WTC11 (cell line): ENCODE data around the gene PKP4.

Source experiments
- CTCF ChIP-seq: fragments of 200-600 bp; IDR thresholded peaks from 2 replicates; pipeline ENCODE4 v1.8.0; 2022; ENCODE audit warnings: antibody characterized with exemption
- ESRRA ChIP-seq: sonication (generic); formaldehyde crosslinking; IDR thresholded peaks from 2 replicates; pipeline ENCODE4 v1.8.1; 2022; ENCODE audit warnings: mild to moderate bottlenecking, missing genetic modification reagents, borderline replicate concordance
- KAT7 ChIP-seq: sonication (generic); formaldehyde crosslinking; IDR thresholded peaks from 2 replicates; pipeline ENCODE4 v1.8.1; 2023; ENCODE audit warnings: missing genetic modification reagents, mild to moderate bottlenecking, borderline replicate concordance
- ZNF263 ChIP-seq: sonication (generic); formaldehyde crosslinking; IDR thresholded peaks from 2 replicates; pipeline ENCODE4 v1.8.1; 2022; ENCODE audit warnings: low read depth, mild to moderate bottlenecking, moderate library complexity, missing genetic modification reagents

- TF ChIP-seq ESRRA (CRISPR knock-in tag) (no peak), CTCF (no peak), ZNF263 (CRISPR knock-in tag) (no peak), KAT7 (CRISPR knock-in tag) (no peak)
Measured at GRCh38 chr2:158688721-158689120, 232.0 kb downstream of the PKP4 start.
